Adrenal gland (tissue), 12 donors: Measurements from ENCODE around the gene PRPF18. TPM values are rescaled to one million over a fixed set of nuclear protein-coding genes. Genes with fewer than 3 reads are reported as not detected.

Experiments
- DNase-seq, 7 donors: peaks; one replicate each; pipeline ENCODE4 v3.0.0-alpha.2; 2019 to 2020
- H3K27ac ChIP-seq, 5 donors: fragments of 200-600 bp; sonication (generic) in 4 of 5; 1 replicate in 3 of 5; 2 replicates in 2 of 5; pipeline versions ENCODE4 v1.5.1 to v1.8.0; 2016 to 2020; ENCODE audit warnings: mild to moderate bottlenecking in 1 of 5
- H3K27me3 ChIP-seq: fragments of 200-600 bp; 2 replicates; pipeline ENCODE4 v1.8.0; 2021
- H3K36me3 ChIP-seq, 2 donors: fragments of 200-600 bp; replicated peaks in 1 of 2; 1 replicate in 1 of 2; 2 replicates in 1 of 2; pipeline versions ENCODE4 v1.5.1 to v1.8.0; 2018 to 2022
- H3K4me1 ChIP-seq, 2 donors: fragments of 200-600 bp; replicated peaks in 1 of 2; 1 replicate in 1 of 2; 2 replicates in 1 of 2; pipeline versions ENCODE4 v1.5.1 to v1.8.0; 2018 to 2021
- H3K4me3 ChIP-seq, 4 donors: fragments of 200-600 bp; sonication (generic) in 3 of 4; one replicate each; pipeline ENCODE4 v1.5.1; 2016 to 2018
- H3K9me3 ChIP-seq, 3 donors: fragments of 200-600 bp; sonication (generic) in 1 of 3; replicated peaks in 1 of 3; 1 replicate in 2 of 3; 2 replicates in 1 of 3; pipeline versions ENCODE4 v1.5.1 to v1.8.0; 2016 to 2021
- CTCF ChIP-seq, 6 experiments: fragments of 450-650 bp in 4 of 6; fragments of 200-600 bp in 2 of 6; sonication (generic) in 1 of 6; IDR thresholded peaks; 1 replicate in 5 of 6; 2 replicates in 1 of 6; pipeline versions ENCODE4 v1.5.1 to v1.8.0; 2016 to 2021; ENCODE audit warnings: antibody characterized with exemption in 6 of 6, mild to moderate bottlenecking in 2 of 6, moderate library complexity in 1 of 6
- POLR2A ChIP-seq, 2 donors: fragments of 450-650 bp; IDR thresholded peaks; one replicate each; pipeline ENCODE4 v1.6.1; 2017; ENCODE audit warnings: antibody characterized with exemption in 2 of 2, mild to moderate bottlenecking in 2 of 2, moderate library complexity in 1 of 2
- WGBS, 4 donors: extraction: QIAGEN DNeasy Blood & Tissue Kit in 2 of 4; methylation state at CpG; one replicate each; pipeline versions ENCODE4 v1.1.5 to v1.1.7; 2013 to 2017; 5-methylcytosine and 5-hydroxymethylcytosine counted together
- intact Hi-C, 2 donors: fragments of 100-400 bp; cut with DNase I; formaldehyde crosslinking; loops; one replicate each; pipeline versions ENCODE4 v1.14.1 to v1.15.0; 2022 to 2023
- polyA plus RNA-seq, 3 donors: library from polyadenylated mRNA; stranded (reverse); fragments of 200-250 nt in 2 of 3; fragments of 350-450 nt in 1 of 3; fragmentation: Illumina TruSeq in 1 of 3; extraction: RNeasy Lipid Tissue Mini Kit (QIAGEN cat#74804) in 1 of 3; gene quantifications; one replicate each; pipeline ENCODE4 v1.2.3, GENCODE V29; 2013 to 2014
- total RNA-seq, 9 donors: library from RNA; depleted of rRNA in 4 of 9; stranded (reverse); fragments of >200 nt in 4 of 9; fragments of 120-200 nt in 1 of 9; fragmentation: NEBNext Ultra II Directional in 1 of 9; extraction: Animal tissue kit (Norgen Biotek cat#: 25700) in 1 of 9; gene quantifications; one replicate each; pipeline versions ENCODE4 v1.1.0 to v1.2.4, GENCODE V29; 2013 to 2023
- donor health status: healthy with polysubstance abuse.
- donor health status: Bipolar disorder and iron deficiency.
- donor health status: DM: yes; HTN: yes; CAD: no.
- donor health status: DM: no; HTN: no; CAD: no.
- donor health status: DM: no; HTN: no; CAD: no.
- donor health status: DM: yes; HTN: yes; CAD: no.

Gene PRPF18
- total and polyA plus RNA-seq, 12 donors, result 4.9 to 36.7 (median 18.9) TPM

- H3K27me3 ChIP-seq, result no peaks in the 10 kb centered on the region
- no peak overlapping the region for H3K4me3 ChIP-seq
- TF ChIP-seq CTCF (IDR thresholded peaks at IDR 0.05) (no peak), POLR2A (IDR thresholded peaks at IDR 0.05) (no peak)
- intact Hi-C loops, result no loop called here
- H3K4me1 ChIP-seq, result no peaks in the 10 kb centered on the region
- no peaks in the 10 kb centered on the region for H3K9me3 ChIP-seq
- H3K36me3 ChIP-seq, result peaks cover 0 to 10% of the 10 kb centered on the region in 2 donors
- no peak for DNase-seq
- H3K27ac ChIP-seq, result no peak overlapping the region
- 75 to 84% (median 81%) methylated on average over 7 of the region's 7 CpGs for WGBS, 4 donors
Measured at GRCh38 chr10:13628661-13629060, 41.9 kb downstream of the PRPF18 start.

DNA sequence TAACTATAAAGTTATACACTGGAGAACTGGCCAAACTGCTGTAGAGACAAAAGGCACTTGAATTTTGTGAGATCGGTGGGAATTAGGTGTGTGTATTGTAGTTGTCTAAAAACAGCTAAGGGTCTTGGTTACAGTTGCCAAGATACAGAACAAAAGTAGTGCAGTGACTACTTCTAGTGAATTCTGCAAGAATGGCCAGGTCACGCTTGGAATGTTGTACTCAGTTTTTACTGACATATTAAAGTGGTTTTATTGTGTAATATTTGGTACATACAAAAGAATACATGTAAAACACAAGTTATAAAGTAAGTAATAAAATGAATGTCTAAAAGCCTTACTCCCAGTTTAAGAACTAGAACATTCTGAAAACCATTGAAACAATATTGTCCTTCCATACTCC is 42.4 kb downstream of the PRPF18 start:
- intact Hi-C loops, result no loop called here
- DNase-seq, result no peak
- Histone ChIP-seq H3K9me3 (no peaks in the 10 kb centered on the region), H3K36me3 (peaks cover 0 to 10% of the 10 kb centered on the region in 2 donors), H3K4me1 (no peaks in the 10 kb centered on the region), H3K4me3 (no peak overlapping the region), H3K27ac (no peak overlapping the region), H3K27me3 (no peaks in the 10 kb centered on the region)
- TF ChIP-seq POLR2A (IDR thresholded peaks at IDR 0.05), result no peak
- TF ChIP-seq CTCF (IDR thresholded peaks at IDR 0.05), result no peak
- WGBS, 4 donors, result 84 to 95% (median 86%) methylated on average over 2 of the region's 2 CpGs

DNA sequence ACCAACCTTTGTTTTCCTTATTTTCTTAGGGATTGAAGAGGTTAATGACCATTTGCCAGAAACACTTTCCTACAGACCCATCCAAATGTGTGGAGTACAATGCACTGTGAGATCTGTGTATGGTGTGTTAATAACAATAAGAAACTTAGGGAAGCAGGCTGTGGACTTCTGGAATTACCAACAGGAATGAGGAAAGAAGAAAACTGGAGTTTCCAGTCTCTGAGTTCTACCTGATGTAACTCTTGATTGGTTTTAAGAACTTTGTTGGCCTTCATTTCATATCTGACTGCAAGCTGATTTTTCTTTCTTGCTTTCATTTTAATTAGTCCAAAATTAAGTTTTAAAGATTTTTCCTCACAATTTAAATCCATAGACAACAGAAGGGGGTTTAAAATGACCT is 43.5 kb downstream of the PRPF18 start:
- H3K36me3 ChIP-seq, result peaks cover 0 to 10% of the 10 kb centered on the region in 2 donors
- H3K4me1 ChIP-seq, result no peaks in the 10 kb centered on the region
- no peak for DNase-seq
- no peak overlapping the region for H3K4me3 ChIP-seq
- no peaks in the 10 kb centered on the region for H3K9me3 ChIP-seq
- no peaks in the 10 kb centered on the region for H3K27me3 ChIP-seq
- no peak overlapping the region for H3K27ac ChIP-seq
- TF ChIP-seq CTCF (IDR thresholded peaks at IDR 0.05) (no peak), POLR2A (IDR thresholded peaks at IDR 0.05) (no peak)
- intact Hi-C loops, result no loop called here

DNA sequence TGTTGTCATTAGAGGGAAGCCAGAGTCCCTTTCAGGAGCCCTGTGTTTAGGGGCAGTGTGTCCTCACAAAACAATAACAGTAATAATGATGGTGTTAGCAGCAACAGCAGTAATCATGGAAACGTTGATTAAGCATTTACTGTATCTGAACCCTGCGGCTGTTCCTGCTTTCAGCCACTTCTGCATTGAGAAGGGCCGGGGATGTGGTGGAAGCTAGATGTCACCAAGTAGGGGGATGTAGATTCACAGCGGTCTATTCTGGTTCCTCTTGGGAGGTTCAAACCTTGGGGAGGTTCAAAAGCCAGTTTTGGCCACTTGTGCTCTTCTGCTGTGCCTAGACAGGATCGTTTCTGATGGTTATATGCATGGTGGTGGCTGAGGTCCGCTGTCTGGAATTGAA is 44.8 kb downstream of the PRPF18 start:
- peak in 2 of 7 donors; percentile 31 to 37 for DNase-seq
- intact Hi-C loops, result no loop called here
- Histone ChIP-seq H3K27ac (peak overlapping the region in 1 of 5 donors; percentile 2), H3K9me3 (no peaks in the 10 kb centered on the region), H3K27me3 (no peaks in the 10 kb centered on the region), H3K36me3 (peaks cover 0 to 10% of the 10 kb centered on the region in 2 donors), H3K4me1 (no peaks in the 10 kb centered on the region), H3K4me3 (no peak overlapping the region)
- WGBS, 4 donors, result 84 to 93% (median 91%) methylated on average over 6 of the region's 6 CpGs
- TF ChIP-seq POLR2A (IDR thresholded peaks at IDR 0.05), result no peak
- no peak for TF ChIP-seq CTCF (IDR thresholded peaks at IDR 0.05)
